Measurements from ENCODE around the gene PDCD5.

GRCh38 chr19:32603961-32604360, 23.0 kb downstream of the PDCD5 start:
- TF ChIP-seq CTCF (conservative IDR thresholded peaks at IDR 0.05 in 1 of 2, IDR thresholded peaks at IDR 0.05 in 1 of 2; ENCODE audit: low read depth in 1 of 2, low read length in 2 of 2) (no peak), EZH2 (IDR thresholded peaks at IDR 0.05; ENCODE audit: low read length, missing control alignments) (no peak)
